ENCODE data around the gene COA5.
A peak's percentile ranks its signal among the peaks of the same experiment; 100 is the strongest.

The COA5 gene, protein sequence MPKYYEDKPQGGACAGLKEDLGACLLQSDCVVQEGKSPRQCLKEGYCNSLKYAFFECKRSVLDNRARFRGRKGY

DNA sequence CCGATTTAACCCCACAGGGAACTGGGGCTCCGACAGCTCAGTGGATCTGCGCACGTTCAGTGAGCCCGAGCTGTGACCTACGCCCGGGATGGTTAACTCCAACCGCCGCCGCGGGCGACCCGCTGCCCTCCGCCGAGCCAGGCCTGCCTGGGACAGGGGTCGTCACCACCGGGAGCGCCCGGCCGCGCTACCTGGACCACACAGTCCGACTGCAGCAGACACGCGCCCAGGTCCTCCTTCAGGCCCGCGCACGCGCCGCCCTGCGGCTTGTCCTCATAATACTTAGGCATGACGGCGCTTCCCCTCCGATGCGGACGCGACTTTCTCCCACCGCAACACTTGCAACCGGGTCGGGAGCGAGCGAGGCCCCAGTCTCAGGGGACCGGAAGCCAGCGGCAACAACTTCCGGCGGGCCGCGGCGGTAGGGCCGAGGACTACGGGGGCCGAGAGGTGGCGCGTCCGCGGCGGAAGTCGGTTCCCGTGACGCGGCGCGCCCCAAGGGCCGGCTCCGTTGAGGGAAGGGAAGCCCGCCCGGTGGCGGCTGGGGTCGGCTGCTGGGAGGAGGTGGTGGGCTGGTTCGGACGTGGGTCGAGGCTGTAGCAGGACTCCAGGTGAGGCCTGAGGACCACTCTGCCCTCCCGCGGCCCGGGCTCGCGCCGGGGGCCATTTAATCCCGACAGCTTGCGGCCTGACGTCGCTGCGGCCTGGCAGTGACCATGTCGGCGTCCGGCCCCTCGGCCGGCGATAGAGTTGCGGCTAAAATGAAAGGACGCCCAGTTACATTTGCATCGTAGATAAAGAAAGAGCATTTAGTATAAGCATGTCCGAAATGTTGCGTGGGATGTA, at the start of gene COA5, which contains the start of gene UNC50:
Gene COA5 (minus strand): TSS at position 397 of the 846 bp plus-strand sequence. CDS start 107 bp downstream, at position 290.
Gene UNC50 (plus strand): TSS at position 474 of the 846 bp plus-strand sequence. CDS start 1,171 bp downstream, outside the sequence.
- peak; percentile 77 to 80 for DNase-seq (ENCODE audit: low read depth in 2 of 2)

DNA sequence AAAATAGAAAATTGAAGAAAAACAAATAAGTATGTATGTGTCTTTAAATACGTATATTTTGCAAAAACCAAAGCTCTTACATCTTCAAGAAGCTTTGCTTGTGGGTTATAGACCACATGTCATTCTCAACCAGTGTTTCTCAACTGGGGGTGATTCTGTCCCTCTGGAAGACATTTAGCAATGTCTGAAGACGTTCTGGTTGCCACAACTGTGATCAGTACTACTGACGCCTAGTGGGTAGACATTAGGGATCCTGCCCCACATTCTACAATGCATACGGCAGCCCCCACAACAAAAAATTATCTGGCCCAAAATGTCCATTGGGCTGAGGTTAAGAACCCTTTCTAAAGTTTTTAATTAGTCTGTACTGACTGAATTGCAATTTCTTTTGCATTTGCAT, 48.5 kb upstream of the COA5 start:
- no peak for DNase-seq (ENCODE audit: low read depth in 2 of 2)

DNA sequence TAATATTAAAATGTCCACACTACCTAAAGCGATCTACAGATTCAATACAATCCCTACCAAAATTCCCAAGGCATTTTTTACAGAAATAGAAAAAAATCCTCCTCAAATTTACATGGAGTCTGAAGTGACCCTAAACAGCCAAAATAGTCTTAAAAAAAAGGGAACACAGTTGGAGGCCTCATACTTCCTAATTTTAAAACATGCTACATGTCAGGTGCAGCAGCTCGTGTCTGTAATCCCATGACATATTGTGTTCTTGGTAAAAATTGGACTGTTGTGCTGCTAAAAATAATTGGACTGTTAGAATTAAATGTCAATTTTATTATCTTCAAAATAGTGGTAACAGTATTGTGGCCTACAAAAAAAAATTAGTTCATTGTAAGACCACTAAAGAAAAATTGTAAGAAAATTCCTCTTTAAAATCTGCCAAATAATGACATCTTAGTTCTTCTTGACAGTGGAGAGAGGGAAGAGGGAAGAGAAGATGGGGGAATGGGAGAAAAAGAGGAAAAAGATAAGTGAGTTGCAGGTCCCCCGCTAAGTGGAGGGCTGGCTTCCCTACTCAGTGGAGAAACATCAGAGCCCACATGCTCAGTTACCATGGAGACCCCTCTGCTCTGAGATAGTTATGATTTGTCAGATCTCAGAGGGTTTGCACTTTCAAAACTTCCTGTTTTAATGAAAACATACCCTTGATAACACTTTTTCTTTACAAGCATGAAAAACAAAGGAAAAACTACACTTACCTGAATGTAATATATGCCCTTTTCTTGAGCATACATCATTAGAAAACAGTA, 46.6 kb upstream of the COA5 start:
- no peak for DNase-seq (ENCODE audit: low read depth in 2 of 2)

DNA sequence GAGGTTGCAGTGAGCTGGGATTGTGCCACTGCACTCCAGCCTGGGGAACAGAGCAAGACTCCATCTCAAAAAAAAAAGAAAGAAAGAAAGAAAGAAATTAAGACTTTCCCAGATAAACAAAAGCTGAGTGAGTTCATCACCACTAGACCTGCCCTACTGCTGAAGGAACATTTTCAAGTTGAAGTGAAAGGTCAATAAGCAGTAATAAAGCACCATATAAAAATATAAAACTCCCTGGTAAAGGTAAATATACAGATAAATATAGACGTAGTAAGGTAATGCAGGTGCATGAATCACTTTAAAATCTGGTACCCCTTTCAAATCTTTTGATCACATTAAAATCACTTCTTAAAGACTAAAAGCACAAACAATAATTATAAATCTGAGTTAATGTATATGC, 42.7 kb upstream of the COA5 start:
- DNase-seq (ENCODE audit: low read depth in 2 of 2) = no peak

DNA sequence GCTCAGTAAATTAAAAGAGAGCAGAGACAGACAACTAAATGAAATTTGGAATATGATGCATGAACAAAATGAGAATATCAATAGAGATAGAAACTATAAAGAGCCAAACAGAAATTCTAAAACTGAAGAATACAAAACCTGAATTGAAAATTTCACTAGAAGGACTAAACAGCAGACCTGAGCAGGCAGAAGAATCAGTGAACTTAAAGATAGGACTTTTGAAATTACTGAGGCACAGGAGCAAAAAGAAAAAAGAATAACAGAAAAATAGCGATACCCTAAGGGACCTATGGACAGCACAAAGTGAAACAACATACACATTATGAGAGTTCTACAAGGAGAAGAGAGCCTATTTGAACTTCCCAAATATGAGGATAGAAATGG, 41.7 kb upstream of the COA5 start:
- no peak for DNase-seq (ENCODE audit: low read depth in 2 of 2)

DNA sequence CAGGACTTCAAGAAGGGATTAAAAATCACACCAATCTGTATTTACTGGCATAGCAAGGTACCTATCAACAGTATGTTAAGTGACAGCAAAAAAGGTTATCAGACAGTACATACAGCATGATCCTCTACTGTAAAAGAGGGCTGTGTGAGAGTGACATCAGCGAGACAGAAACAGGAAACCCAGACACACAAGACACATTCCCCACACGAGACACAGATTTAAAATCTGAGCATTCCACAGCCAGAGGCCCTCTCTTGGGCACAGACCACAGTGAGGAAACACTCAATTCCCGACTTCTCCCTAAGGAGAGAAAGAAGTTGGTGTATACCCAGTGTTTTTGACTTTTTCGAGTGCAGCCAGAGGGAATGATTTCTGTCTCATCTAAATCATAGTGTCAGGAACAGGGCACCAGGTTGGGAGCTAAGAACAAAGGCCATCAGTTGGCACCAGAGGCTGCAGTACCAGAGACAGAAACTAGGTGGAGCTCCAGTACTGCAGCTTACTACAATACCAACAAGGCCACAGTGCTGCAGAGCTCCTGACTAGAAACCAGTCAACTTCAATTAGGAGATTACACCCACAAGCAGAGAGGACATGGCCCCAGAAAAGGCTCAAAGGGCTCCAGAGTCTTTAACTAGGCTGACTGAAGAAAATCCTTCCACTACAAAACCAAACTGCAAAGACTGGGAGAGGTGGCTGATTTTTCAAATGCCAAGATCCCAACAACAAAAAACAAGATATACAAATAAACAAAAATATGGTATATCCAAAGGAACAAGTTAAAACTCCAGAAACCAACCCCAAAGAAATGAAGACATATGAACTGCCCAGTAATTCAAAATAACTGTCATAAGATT, 41.1 kb upstream of the COA5 start:
- peak; percentile 64 to 66 for DNase-seq (ENCODE audit: low read depth in 2 of 2)

DNA sequence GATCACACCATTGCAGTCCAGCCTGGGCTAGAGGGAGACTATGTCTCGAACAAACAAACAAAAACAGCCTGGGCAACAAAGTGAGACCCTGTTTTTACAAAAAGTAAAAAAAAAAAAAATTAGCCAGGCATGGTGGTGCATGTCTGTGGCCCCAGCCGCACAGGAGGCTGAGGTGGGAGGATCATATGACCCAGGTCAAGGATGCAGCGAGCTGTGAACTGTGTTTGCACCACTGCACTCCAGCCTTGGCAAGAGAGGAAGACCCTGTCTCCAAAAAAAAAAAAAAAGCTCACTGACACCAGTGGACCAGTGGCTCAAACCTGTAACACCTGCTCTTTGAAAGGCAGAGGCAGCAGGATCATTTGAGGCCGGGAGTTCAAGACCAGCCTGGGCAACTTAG, 40.1 kb upstream of the COA5 start:
- no peak for DNase-seq (ENCODE audit: low read depth in 2 of 2)

DNA sequence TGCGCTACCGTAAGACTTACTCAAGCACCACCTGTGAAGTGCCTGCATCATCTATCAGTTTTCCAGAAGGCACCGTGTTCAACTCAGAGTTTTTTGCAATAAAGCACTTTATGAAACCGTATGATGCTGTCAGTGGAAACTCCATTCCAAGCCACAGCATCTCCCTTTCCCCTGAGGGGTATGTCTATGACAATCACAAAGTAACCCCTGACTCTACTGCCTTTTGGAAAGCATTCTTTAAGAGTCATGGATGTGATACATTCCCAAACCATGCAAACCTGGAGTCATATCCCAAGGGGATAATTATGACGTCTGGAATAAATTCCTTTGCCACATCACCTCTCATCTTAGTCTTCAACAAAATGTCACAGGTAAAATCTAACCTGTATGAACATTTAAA, 39.3 kb upstream of the COA5 start:
- no peak for DNase-seq (ENCODE audit: low read depth in 2 of 2)

DNA sequence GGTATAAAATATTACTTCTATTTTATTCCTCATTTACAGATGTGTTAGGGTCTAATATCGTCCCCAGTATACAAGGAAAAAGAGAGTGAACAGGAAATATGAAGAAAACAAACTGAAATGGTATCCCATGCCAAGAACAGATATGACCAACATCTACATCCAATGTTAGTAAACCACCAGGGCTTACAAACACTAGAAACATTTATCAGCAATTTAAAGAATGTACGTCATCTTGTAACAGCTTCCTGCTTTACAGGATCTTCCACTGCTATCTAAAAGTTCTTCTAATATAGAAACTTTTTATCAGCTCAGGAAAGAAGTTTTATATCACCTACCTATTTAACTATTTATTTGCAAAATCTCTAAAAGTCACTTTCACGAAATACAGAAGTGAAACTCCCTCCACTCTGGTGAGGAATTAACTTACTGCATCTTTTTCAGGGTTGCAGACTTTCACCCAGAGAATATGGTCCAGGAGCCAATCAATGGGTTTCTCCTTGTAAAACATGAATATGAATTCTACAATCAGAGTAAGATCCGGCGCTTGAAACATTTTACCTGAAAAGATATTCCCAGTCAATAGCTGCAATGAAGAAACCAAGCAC, 35.3 kb upstream of the COA5 start:
- DNase-seq (ENCODE audit: low read depth in 2 of 2) = no peak

DNA sequence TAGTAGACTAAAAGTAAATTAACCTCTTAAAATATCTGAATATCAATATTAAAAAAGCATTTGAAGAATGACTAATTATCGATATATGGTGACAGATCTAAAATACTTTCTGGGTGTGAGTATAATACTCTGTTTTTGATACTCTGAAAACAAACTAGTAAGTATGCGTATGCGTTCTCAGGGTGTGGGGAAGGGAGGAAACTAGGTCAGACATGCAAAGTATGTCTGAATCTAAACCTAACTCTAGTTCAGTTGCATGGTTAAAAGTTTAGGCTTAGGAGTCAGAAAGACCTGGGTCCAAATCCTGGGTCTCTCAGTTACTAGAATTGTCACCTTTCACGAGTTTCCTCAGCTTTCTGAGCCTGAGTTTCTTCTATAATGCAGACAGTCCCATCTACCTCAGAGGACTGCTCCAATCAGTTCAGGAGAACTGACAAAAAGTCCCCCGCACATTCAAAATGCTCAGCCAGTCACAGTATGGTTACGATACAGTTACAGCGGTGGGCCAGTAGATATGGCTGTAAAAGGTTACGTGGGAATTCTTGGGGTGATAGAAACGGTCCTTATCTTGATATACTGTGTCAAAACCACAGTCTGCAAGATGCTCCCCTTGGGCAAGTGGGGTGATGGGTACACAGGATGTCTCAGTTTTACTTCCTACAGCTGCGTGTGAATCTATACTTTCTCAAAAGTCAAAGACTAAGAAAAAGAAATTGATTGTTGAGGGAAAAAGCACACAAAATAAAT, 29.3 kb upstream of the COA5 start:
- DNase-seq (ENCODE audit: low read depth in 2 of 2) = peak in 1 of 2 donors; percentile 27

DNA sequence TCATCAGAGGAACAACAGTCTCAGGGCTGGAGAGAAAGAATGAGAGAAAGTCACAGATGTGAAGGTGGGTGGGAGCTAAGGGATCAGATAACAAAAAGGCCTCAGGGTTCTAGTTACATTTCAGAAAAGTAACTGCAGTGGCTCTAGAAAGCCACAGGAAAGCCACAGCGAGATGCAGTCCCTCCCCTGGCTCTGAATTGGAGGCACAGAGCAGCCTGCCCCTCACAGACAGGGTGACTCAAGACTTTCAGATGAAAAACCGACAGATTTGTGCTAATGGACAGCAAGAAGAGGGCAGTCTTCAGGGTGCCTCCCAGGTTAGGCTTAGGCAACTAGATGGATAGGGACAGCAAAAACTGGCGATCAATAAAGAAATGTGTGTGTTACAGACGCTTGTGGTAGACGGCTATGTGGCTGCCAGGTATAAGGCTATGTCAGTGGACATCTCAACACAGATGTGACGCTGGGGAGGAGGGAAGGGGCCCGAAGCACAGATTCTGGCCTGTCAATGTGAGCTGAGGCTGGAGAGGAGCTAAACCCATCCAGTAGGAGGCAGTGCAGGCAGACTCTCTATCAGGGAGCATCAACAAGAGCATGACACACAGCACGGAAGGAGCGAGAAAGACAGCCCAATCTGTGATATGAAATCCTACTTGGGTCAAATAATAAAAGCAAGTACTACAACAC, 26.2 kb upstream of the COA5 start:
- no peak for DNase-seq (ENCODE audit: low read depth in 2 of 2)

DNA sequence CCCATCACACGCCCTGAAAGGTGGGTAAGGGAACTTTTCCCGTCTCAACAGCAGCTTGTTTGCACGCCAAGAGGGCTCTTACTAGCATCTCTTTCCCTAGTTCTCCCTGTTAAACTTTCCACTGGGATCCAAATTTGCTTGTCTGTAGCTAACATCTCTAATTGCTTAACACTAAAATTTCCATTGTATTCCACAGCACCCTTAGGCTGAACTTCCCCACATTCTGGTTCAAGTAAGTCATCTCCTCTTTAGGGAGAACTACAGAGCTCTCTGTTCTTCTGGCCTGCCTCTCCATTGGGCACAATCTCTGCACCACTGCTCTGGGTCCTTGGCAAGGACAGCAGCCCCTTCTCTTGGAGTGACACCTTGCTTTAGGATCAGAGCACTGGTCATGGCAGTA, 24.0 kb upstream of the COA5 start:
- no peak for DNase-seq (ENCODE audit: low read depth in 2 of 2)

DNA sequence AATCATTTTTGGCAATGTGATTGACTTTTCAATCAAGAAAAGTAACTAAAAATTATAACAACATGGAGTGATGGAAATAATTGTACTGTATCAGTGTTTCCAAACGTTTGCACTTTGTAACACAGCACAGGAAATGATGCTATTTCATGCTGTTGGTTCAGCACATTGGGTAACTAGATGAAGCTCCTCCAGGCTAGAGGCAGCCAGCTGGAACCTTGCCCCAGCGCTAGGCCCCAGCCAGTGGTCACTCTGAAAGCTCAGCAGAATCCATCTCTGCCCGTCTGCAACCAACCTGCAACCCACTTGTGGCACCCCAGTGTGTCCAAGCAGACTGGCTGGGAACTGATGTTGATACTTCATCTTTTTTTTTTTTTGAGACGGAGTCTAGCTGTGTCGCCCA, 15.3 kb upstream of the COA5 start:
- DNase-seq (ENCODE audit: low read depth in 2 of 2) = no peak

DNA sequence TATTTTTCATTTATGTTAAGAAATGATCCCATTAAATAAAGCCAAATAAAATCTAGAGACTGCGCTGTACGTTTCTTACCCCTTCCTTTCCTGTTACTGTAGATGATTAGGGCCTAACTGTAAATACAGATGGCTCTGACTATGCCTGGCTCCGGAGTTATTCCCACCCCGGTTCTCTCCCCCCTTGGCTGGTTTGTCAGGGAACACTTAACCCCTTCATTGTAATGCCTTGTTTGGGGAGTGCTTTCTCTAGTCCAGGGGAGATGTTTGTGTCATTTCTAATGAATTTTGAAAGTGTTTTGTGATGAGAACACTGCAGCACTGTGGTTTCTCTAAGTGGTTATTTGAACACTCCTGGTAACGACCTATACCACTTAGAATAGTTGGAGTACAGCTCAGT, 8.8 kb upstream of the COA5 start:
- no peak for DNase-seq (ENCODE audit: low read depth in 2 of 2)

DNA sequence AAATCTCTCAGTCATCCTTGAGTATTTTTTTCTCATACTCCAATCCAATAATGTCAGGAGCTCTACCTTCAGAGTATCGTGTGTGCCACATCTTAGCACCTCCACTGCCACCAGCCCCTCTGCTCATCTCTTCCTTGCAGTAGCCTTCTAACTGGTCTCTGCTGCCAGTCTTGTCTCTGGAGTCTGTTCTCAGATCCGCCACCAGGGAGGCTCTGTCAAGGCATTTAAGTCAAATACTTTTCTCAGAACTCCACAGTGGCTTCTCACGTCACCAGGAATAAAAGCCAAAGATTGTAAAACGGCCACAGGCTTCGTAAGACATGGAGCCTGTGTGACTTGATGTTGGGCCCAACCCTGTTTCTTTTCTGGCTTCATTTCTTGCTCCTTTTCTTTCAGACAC, 7.2 kb upstream of the COA5 start:
- no peak for DNase-seq (ENCODE audit: low read depth in 2 of 2)

DNA sequence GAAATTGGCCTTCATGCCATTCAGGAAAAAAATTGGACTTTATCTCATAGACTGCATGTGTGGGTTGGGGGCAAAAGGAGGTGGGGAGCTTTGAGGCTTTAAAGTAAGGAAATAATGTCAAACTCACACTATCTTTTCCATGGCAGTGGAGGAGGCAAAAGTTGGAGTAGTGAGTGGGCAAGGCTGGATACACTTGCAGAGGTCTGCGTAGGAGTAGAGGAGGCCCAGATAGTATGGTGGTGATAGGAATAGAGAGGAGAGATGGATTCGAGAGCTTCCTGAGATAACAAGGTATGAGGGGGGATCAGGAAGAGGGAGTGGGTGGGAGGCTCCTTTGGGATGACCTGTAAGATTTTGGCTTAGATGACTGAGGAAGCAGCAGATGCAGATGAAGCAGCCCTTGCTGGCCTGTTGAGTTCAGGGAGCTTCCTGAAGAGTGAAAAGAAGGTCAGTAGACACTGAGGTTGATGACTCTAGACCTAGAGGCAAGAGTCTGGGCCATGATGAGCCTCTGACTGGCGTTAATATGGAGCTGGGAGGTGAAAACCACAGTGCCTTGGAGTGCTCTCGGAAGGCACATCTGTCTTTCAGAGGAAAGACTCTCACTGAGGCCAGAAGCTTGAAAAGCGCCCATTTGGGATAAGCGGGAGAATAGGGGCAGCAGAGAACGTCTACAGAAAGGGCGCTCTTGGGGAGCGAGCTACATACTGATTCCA, 5.9 kb upstream of the COA5 start:
- no peak for DNase-seq (ENCODE audit: low read depth in 2 of 2)

DNA sequence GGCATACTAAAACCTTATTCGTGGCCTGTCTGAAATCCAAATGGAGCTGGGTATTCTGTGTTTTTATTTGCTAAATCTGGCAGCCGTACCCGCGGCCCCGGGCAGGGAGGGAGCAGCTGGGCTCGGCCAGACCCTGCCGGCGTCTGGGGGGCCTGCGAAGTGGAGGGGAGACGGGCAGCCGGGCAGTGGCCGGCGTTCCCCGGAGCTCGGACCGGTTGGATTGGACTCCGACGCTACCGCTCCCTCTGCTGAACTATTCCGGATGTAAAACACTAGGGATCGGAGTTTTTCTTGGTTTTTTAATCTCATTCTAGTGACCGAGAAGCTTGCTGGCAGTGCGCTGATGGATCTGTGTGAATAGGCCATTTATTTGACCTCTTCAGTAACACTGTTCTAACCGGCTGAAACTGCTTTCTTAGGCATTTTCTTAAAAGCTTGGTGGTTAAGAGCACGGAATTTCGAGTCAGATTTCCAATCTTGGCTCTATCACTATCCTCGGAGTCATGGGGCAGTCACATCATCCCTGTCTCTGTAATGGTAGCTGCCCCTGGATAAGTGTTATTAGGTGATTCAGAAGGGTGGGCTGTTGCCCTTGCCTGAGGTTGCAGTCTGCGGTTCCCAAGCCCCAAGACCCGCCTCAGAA, 771 bp upstream of the COA5 start:
- no peak for DNase-seq (ENCODE audit: low read depth in 2 of 2)

DNA sequence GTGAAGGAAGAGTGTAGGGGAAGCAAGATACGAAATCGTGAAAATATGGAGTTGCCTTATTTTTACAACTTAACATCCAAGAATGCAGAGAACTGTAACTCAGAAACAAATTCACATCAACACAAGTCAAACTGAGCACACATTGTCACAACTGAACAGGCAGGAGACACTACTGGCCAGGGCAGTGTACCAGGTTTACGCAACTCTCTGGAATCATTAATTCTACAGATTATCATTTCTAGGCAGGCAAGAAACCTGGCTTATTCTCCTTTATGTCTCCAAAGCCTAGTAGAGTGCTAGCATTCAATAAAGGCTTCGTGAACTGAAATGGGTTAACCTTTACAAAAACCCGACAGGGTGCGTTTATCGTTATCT, 584 bp downstream of the COA5 start:
- no peak for DNase-seq (ENCODE audit: low read depth in 2 of 2)

DNA sequence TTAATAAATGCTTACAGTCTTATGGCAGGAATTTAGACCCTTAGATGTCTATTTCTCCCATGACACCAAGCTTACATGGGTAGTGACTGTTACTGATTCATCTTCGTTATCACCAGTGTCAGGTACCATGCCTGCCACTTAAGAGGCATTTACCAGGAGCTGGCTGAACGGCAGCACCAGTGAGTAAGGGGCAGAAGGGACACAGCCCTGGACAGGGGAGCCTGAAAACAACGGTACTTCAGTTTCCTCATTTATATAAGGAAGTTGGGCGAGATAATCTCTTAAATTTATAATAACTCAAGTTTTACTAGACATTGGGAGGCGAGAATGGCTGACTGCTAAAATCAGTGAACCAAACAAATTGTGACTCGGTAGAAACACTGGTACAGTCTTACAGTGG, 1.2 kb downstream of the COA5 start:
- no peak for DNase-seq (ENCODE audit: low read depth in 2 of 2)

Data from activated CD8-positive, alpha-beta memory T cell treated with anti-CD3 and anti-CD28 coated beads for 4 hours (primary cell).